Esophagus muscularis mucosa (tissue), 4 donors: ENCODE data around the gene FRG2B. TPM values are rescaled to one million over a fixed set of nuclear protein-coding genes. Genes with fewer than 3 reads are reported as not detected.
"Not testable (repeated sequence)": the region's sequence is repeated elsewhere in the genome, so short reads cannot be mapped to it uniquely, and the experiment has no call there.

Experiments used
- DNase-seq: peaks from one replicate; pipeline ENCODE4 v3.0.0-alpha.2; 2017; ENCODE audit errors: extremely low spot score
- H3K27ac ChIP-seq, 4 donors: fragments of 200-600 bp; sonication (generic); replicated peaks in 1 of 4; 1 replicate in 3 of 4; 2 replicates in 1 of 4; pipeline ENCODE4 v1.5.1; 2016 to 2019; ENCODE audit warnings: mild to moderate bottlenecking in 1 of 4
- H3K27me3 ChIP-seq, 4 donors: fragments of 200-600 bp; sonication (generic); one replicate each; pipeline versions ENCODE4 v1.5.1 to v1.6.0; 2016 to 2019
- H3K36me3 ChIP-seq, 4 donors: fragments of 200-600 bp; sonication (generic); one replicate each; pipeline ENCODE4 v1.5.1; 2016 to 2019
- H3K4me1 ChIP-seq, 4 donors: fragments of 200-600 bp; sonication (generic); one replicate each; pipeline ENCODE4 v1.5.1; 2016 to 2019
- H3K4me3 ChIP-seq, 4 donors: fragments of 200-600 bp; sonication (generic); 1 replicate in 2 of 4; 2 replicates in 2 of 4; pipeline ENCODE4 v1.5.1; 2016 to 2019; ENCODE audit warnings: mild to moderate bottlenecking in 4 of 4, moderate library complexity in 1 of 4
- H3K9me3 ChIP-seq, 4 donors: fragments of 200-600 bp; sonication (generic); 1 replicate in 3 of 4; 2 replicates in 1 of 4; pipeline ENCODE4 v1.5.1; 2016 to 2019
- CTCF ChIP-seq, 3 experiments: fragments of 200-600 bp in 2 of 3; fragments of 450-650 bp in 1 of 3; sonication (generic) in 2 of 3; IDR thresholded peaks; one replicate each; pipeline ENCODE4 v1.5.1; 2017 to 2019; ENCODE audit warnings: antibody characterized with exemption in 3 of 3, mild to moderate bottlenecking in 2 of 3, moderate library complexity in 1 of 3
- WGBS: methylation state at CpG from one replicate; pipeline ENCODE4 v1.1.5; 2018; 5-methylcytosine and 5-hydroxymethylcytosine counted together
- intact Hi-C: fragments of 100-400 bp; cut with DNase I; formaldehyde crosslinking; loops from one replicate; pipeline ENCODE4 v1.15.1; 2023
- total RNA-seq, 4 donors: library from RNA; depleted of rRNA; stranded (reverse); fragments of >200 nt; gene quantifications; one replicate each; pipeline versions ENCODE4 v1.1.0 to v1.2.1, GENCODE V29; 2016

The FRG2B gene
- not detected for total RNA-seq

- DNase-seq, H3K36me3 ChIP-seq, H3K9me3 ChIP-seq, H3K27ac ChIP-seq, intact Hi-C loops, H3K4me3 ChIP-seq, H3K4me1 ChIP-seq: not testable (repeated sequence)
- no CpG with 5 or more reads among the region's 10 CpGs for WGBS
- peaks cover 0 to 20% (median 2%) of the 10 kb centered on the region in 4 donors for H3K27me3 ChIP-seq
These were observed at the start of gene FRG2B for GRCh38 chr10:133626695-133627094. Gene FRG2B, minus strand, starts transcription at chr10:133626795. Its CDS starts 53 bp downstream, at chr10:133626742.

GRCh38 chr10:133667446-133667845 is 40.9 kb upstream of the FRG2B start:
- H3K27me3 ChIP-seq, DNase-seq, intact Hi-C loops, H3K9me3 ChIP-seq, H3K27ac ChIP-seq, H3K4me1 ChIP-seq, H3K4me3 ChIP-seq, H3K36me3 ChIP-seq: not testable (repeated sequence)
- no CpG with 5 or more reads among the region's 40 CpGs for WGBS

- H3K9me3 ChIP-seq, H3K27me3 ChIP-seq, intact Hi-C loops, H3K4me3 ChIP-seq, DNase-seq, H3K4me1 ChIP-seq, H3K27ac ChIP-seq, H3K36me3 ChIP-seq: not testable (repeated sequence)
- WGBS = 40% methylated on average over 4 of the region's 4 CpGs
These were observed 37.1 kb upstream of the FRG2B start for GRCh38 chr10:133663544-133664160.

- intact Hi-C loops, H3K27me3 ChIP-seq, H3K4me1 ChIP-seq, H3K4me3 ChIP-seq, H3K9me3 ChIP-seq, DNase-seq, H3K27ac ChIP-seq, H3K36me3 ChIP-seq: not testable (repeated sequence)
- WGBS = 88% methylated on average over 2 of the region's 2 CpGs
These were observed 34.5 kb upstream of the FRG2B start for GRCh38 chr10:133661122-133661521.

GRCh38 chr10:133660516-133660915 is 33.9 kb upstream of the FRG2B start:
- 67% methylated on average over 5 of the region's 6 CpGs for WGBS
- H3K36me3 ChIP-seq, H3K4me1 ChIP-seq, H3K9me3 ChIP-seq, H3K4me3 ChIP-seq, H3K27me3 ChIP-seq, intact Hi-C loops, H3K27ac ChIP-seq: not testable (repeated sequence)
- peak; percentile 50 for DNase-seq

- H3K27ac ChIP-seq, intact Hi-C loops, H3K4me1 ChIP-seq, H3K4me3 ChIP-seq, H3K9me3 ChIP-seq, H3K36me3 ChIP-seq: not testable (repeated sequence)
- WGBS = 91% methylated on average over 3 of the region's 4 CpGs
- peak; percentile 57 for DNase-seq
- H3K27me3 ChIP-seq = peaks cover 0 to 20% (median 0%) of the 10 kb centered on the region in 4 donors
These were observed 30.7 kb upstream of the FRG2B start for GRCh38 chr10:133657276-133657675.

GRCh38 chr10:133648872-133649455 is 22.4 kb upstream of the FRG2B start:
- H3K27ac ChIP-seq, intact Hi-C loops, H3K4me1 ChIP-seq, H3K4me3 ChIP-seq, H3K36me3 ChIP-seq, DNase-seq, H3K9me3 ChIP-seq: not testable (repeated sequence)
- peaks cover 0 to 24% (median 0%) of the 10 kb centered on the region in 4 donors for H3K27me3 ChIP-seq
- whole genome bisulfite sequencing = 10% methylated on average over 4 of the region's 22 CpGs

GRCh38 chr10:133647075-133647748 is 20.6 kb upstream of the FRG2B start:
- DNase-seq, intact Hi-C loops: not testable (repeated sequence)
- WGBS = 5% methylated on average over 12 of the region's 18 CpGs

GRCh38 chr10:133637846-133638235 is 11.2 kb upstream of the FRG2B start:
- H3K27ac ChIP-seq, H3K36me3 ChIP-seq, DNase-seq, H3K4me1 ChIP-seq, intact Hi-C loops, H3K9me3 ChIP-seq: not testable (repeated sequence)
- WGBS = 22% methylated on average over 3 of the region's 30 CpGs
- Histone ChIP-seq H3K4me3 (peak overlapping the region in 1 of 4 donors; percentile 18), H3K27me3 (peaks cover 0 to 56% (median 0%) of the 10 kb centered on the region in 4 donors)

More at GRCh38 chr10:133647075-133647748, 20.6 kb upstream of the FRG2B start:
- H3K4me1 ChIP-seq, H3K9me3 ChIP-seq, H3K4me3 ChIP-seq, H3K27ac ChIP-seq, H3K36me3 ChIP-seq: not testable (repeated sequence)
- peaks cover 0 to 16% (median 0%) of the 10 kb centered on the region in 4 donors for H3K27me3 ChIP-seq
- TF ChIP-seq CTCF (IDR thresholded peaks at IDR 0.05) = peak in 1 of 3 experiments; percentile 22

- 0% methylated on average over 1 of the region's 35 CpGs for WGBS
- H3K27me3 ChIP-seq = peaks cover 0 to 56% (median 0%) of the 10 kb centered on the region in 4 donors
- DNase-seq, H3K4me1 ChIP-seq, H3K4me3 ChIP-seq, H3K27ac ChIP-seq, H3K9me3 ChIP-seq, intact Hi-C loops, H3K36me3 ChIP-seq: not testable (repeated sequence)
These were observed 10.7 kb upstream of the FRG2B start for GRCh38 chr10:133637202-133637845.

- peaks cover 0 to 30% (median 0%) of the 10 kb centered on the region in 4 donors for H3K27me3 ChIP-seq
- H3K4me1 ChIP-seq, H3K9me3 ChIP-seq, H3K27ac ChIP-seq, H3K4me3 ChIP-seq, H3K36me3 ChIP-seq, intact Hi-C loops, DNase-seq: not testable (repeated sequence)
- 83% methylated on average over 2 of the region's 5 CpGs for WGBS
These were observed 4.2 kb upstream of the FRG2B start for GRCh38 chr10:133630723-133631249.
